GM19372 (cell line): Measurements from ENCODE around the gene RASAL1.
"Not testable (repeated sequence)": the region's sequence is repeated elsewhere in the genome, so short reads cannot be mapped to it uniquely, and the experiment has no call there.

Experiments
- ATAC-seq: cut with Tn5 transposase; IDR thresholded peaks from one replicate; pipeline ENCODE4 v1.9.1; 2021; ENCODE audit warnings: mild to moderate bottlenecking, low read depth, moderate library complexity; ENCODE audit not compliant: unreplicated experiment

The RASAL1 gene

GRCh38 chr12:113119980-113120669 is 15.4 kb downstream of the RASAL1 start:
- no peak for ATAC-seq

- ATAC-seq, result no peak
Measured at GRCh38 chr12:113118142-113118541, 17.4 kb downstream of the RASAL1 start.

DNA sequence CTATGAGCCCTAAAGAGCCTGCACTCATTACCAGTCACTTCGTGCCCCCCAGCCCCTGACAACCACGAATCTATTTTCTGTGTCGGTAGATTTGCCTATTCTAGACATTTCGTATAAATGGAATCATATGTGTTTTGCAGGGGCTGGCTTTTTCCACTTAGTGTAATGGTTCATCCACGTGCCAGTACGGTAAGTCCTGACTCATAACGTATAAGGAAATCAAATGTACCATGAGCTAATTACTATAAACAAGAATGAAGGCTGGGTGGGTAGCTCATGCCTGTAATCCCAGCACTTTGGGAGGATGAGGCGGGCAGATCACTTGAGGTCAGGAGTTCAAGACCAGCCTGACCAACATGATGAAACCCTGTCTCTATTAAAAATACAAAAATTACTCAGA is 17.9 kb downstream of the RASAL1 start:
- ATAC-seq, result not testable (repeated sequence)

DNA sequence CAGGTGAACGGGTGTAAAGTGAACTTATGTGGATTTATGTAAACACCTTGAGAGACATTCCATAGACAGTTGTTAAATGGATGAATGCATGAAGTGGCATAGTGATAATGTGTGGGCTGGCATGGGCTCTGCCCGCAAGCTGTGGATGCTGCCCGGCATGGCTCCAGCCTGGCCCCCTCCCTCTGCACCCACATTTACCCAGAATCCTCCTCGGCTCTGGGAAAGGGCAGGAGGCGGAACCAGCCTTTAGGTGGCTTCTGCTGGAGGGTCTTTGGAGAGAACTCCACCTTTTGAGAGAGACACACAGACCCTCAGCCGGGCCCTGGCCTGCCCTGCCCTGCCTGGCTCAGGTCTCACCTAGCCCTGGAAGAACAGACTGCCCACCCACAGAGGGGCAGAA is 18.7 kb downstream of the RASAL1 start:
- no peak for ATAC-seq

- no peak for ATAC-seq
Measured at GRCh38 chr12:113115455-113116126, 20.0 kb downstream of the RASAL1 start.

- ATAC-seq, result no peak
Measured at GRCh38 chr12:113114447-113115178, 20.9 kb downstream of the RASAL1 start.

DNA sequence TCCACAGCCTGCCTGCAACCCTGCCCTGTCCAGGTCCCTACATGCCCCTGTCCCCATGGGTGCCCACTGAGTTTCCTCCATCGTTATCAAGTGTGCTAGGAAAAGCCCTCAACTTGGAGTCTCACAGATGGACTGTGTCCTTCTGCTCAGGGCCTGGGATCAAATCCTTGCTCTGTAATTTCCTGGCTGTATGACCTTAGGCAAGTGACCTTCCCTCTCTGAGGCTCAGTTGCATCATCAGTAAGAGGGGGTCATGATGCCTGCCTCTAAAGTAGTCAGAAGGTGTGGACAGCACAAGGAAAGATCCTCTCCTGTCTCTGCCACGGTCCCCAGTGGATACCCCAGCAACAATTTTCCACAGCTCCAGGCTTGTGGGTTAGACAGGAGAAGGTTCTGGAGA is 22.2 kb downstream of the RASAL1 start:
- ATAC-seq, result no peak

GRCh38 chr12:113112043-113112899 is 23.3 kb downstream of the RASAL1 start:
- no peak for ATAC-seq

DNA sequence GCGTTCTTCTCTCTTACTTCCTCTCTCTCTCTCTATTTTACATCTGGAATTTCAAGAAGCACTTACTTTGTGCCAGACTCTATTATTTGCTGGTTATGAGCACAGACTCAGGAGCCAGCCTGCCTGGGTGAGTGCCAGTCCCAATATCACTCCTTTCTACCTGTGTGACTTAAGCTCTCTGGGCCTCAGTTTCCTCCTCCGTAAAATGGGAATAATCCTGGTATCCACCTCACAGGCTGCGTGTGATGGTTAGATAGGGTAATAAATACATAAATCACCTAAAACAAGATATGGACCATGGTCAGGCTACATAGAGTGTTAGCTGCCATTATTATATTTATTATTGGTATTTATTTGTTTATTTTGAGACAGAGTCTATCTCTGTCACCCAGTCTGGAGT is 24.3 kb downstream of the RASAL1 start:
- ATAC-seq, result no peak

DNA sequence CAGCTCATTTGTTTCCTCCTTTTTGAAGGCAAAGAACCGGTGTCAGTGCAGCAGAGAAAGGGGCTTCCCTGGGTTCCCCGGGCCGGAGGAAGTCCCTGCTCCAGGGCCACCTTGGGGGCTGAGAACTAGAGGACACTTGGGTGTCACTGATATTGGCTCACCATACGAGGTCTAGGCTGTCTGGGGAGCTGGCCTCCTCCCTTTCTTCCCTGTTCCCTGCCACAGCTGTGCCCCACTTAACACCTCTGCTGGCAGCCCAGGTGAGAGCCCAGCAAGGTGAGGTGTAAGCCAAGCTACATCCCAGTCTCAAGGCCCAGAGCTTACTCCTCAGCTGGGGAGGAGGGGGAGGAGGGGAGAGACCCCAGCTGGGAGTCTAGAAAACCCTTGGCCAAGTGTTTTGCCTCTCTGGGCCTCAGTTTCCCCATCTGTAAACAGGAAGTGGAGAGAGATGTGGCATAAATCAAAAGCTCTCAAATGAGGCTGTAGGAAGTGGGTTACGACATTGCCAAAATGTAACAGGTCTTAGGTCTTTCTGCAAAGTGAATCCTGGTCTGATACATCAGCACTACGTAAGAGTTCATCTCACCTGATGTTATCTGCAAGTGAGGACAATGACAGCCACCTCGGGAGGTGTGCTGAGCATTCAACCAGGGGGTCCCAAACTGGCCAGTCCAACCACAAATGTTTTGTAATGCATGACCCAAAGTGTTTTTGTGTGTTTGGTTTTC is 25.5 kb downstream of the RASAL1 start:
- no peak for ATAC-seq

- no peak for ATAC-seq
Measured at GRCh38 chr12:113109360-113109759, 26.2 kb downstream of the RASAL1 start.

- ATAC-seq, result no peak
Measured at GRCh38 chr12:113108308-113108707, 27.3 kb downstream of the RASAL1 start.

GRCh38 chr12:113106361-113106760 is 29.2 kb downstream of the RASAL1 start:
- ATAC-seq, result no peak

GRCh38 chr12:113105606-113106271 is 29.8 kb downstream of the RASAL1 start:
- ATAC-seq, result no peak

- ATAC-seq, result no peak
Measured at GRCh38 chr12:113104953-113105510, 30.5 kb downstream of the RASAL1 start.

GRCh38 chr12:113103756-113104450 is 31.7 kb downstream of the RASAL1 start:
- ATAC-seq, result peak; percentile 80

- ATAC-seq, result no peak
Measured at GRCh38 chr12:113102811-113103210, 32.8 kb downstream of the RASAL1 start.

DNA sequence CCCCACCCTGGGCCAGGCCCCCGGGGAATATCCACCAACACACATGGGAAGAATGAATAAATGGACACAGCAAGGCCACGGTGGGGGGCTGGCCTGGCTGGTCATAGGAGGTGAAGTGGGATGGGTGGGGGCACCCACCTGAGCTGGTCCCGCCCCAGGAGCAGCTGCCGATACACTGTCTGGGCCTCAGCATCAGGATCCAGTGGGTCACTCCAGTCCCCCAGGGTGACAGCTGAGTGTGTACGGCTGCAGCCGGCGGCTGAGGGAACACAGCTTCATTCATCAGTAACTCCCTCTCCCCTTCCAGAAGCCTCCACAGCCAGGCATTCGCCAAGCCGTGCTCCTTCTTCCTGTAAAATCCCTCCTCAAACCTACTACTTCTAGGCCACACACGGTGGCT is 33.8 kb downstream of the RASAL1 start:
- ATAC-seq, result no peak

GRCh38 chr12:113099764-113100163 is 35.8 kb downstream of the RASAL1 start:
- no peak for ATAC-seq
